ENCODE data around the gene ELAPOR1. TPM values are rescaled to one million over a fixed set of nuclear protein-coding genes. Genes with fewer than 3 reads are reported as not detected.

The ELAPOR1 gene
- total and polyA plus RNA-seq, 9 of the 15 experiments (the other 6 are each of a cell fraction or from before 2014, with no cell fraction given), result 0.07 to 1.2 (median 0.18) TPM

DNA sequence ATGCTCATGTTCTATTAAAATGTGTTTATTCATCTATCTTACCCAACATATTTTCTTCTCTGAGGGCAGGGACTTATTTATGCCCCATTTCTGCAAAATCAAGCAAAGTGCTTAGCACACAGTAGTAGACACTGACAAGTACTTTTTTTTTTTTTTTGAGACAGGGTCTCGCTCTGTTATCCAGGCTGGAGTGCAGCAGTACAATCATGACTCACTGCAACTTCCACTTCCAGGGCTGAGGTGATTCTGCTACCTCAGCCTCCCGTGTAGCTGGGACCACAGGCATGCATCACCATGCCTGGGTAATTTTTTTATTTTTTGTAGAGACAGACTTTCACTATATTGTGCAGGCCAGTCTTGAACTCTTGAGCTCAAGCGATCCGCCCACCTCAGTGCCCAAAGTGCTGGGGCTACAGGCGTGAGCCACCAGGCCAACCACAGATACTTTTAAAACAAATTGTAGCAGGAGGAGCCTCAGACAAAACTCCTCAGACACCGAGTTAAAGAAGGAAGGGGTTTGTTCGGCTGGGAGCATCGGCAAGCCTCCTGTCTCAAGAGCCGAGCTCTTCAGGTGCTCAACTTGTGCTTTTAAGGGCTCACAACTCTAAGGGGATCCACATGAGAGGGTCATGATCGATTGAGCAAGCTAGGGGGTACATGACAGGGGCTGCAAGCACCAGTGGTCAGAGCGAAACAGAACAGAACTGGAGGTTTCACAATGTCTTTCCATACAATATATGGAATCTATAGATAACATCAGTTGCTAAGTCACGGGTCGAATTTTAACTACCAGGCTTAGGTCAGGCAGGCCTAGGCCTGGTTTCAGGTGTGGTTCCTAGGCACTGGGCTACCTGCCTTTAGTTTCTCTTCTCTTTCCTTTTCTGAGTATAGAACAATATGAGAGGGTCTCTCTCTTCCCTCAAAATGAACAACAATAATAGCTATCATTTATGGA is 29.1 kb upstream of the ELAPOR1 start (continued):
- TF ChIP-seq XRCC5 (IDR thresholded peaks at IDR 0.05; ENCODE audit: low read depth, low read length) (no peak), SMARCE1 (IDR thresholded peaks at IDR 0.05) (peak; percentile 7), AFF1 (IDR thresholded peaks at IDR 0.05; ENCODE audit: low read depth in 1 of 2, partially characterized antibody in 2 of 2) (no peak), ATF3 (IDR thresholded peaks at IDR 0.05) (peak; percentile 62; the same call in 1 of the 2 replicates), ATF3 (CRISPR knock-in tag; conservative IDR thresholded peaks at IDR 0.05) (no peak), ZNF184 (CRISPR knock-in tag; IDR thresholded peaks at IDR 0.05) (no peak), SMAD4 (CRISPR knock-in tag; conservative IDR thresholded peaks at IDR 0.05) (no peak), ZNF584 (CRISPR knock-in tag; IDR thresholded peaks at IDR 0.05; ENCODE audit: low read depth) (no peak), ZNF23 (CRISPR knock-in tag; IDR thresholded peaks at IDR 0.05) (no peak), GATAD2B (IDR thresholded peaks at IDR 0.05; ENCODE audit: borderline replicate concordance) (no peak), ARID1B (IDR thresholded peaks at IDR 0.05) (0 out of 2 replicates have a peak, but pooled peaks have one; percentile 37), NCOA4 (IDR thresholded peaks at IDR 0.05; ENCODE audit: partially characterized antibody) (no peak), SP1 (CRISPR knock-in tag; IDR thresholded peaks at IDR 0.05) (0 out of 2 replicates have a peak, but pooled peaks have one; percentile 21), KHSRP (IDR thresholded peaks at IDR 0.05) (no peak), ZNF282 (CRISPR knock-in tag; IDR thresholded peaks at IDR 0.05) (no peak), ZNF79 (CRISPR knock-in tag; IDR thresholded peaks at IDR 0.05; ENCODE audit: low read depth) (no peak), SIRT6 (IDR thresholded peaks at IDR 0.05; ENCODE audit: low read depth, low read length) (no peak), DACH1 (IDR thresholded peaks at IDR 0.05; ENCODE audit: partially characterized antibody) (no peak)
- TF ChIP-seq, protein P1, sequence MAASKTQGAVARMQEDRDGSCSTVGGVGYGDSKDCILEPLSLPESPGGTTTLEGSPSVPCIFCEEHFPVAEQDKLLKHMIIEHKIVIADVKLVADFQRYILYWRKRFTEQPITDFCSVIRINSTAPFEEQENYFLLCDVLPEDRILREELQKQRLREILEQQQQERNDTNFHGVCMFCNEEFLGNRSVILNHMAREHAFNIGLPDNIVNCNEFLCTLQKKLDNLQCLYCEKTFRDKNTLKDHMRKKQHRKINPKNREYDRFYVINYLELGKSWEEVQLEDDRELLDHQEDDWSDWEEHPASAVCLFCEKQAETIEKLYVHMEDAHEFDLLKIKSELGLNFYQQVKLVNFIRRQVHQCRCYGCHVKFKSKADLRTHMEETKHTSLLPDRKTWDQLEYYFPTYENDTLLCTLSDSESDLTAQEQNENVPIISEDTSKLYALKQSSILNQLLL (CRISPR knock-in tag; IDR thresholded peaks at IDR 0.05; ENCODE audit: borderline replicate concordance), result no peak
- TF ChIP-seq, protein P2, sequence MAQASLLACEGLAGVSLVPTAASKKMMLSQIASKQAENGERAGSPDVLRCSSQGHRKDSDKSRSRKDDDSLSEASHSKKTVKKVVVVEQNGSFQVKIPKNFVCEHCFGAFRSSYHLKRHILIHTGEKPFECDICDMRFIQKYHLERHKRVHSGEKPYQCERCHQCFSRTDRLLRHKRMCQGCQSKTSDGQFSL (CRISPR knock-in tag; IDR thresholded peaks at IDR 0.05), result no peak
- TF ChIP-seq, protein P2 (tag; IDR thresholded peaks at IDR 0.05), result 0 out of 4 replicates have a peak, but pooled peaks of 1 of the 2 experiments have one; percentile 58

Measured in K562 (cell line).